Measurements from ENCODE around the gene FOCAD. TPM values are rescaled to one million over a fixed set of nuclear protein-coding genes. Genes with fewer than 3 reads are reported as not detected.
A peak's percentile ranks its signal among the peaks of the same experiment; 100 is the strongest.

The FOCAD gene
- total RNA-seq, 1 experiment from 2014 or later, result 43.3 TPM

- H3K79me2 ChIP-seq (ENCODE audit: insufficient read depth, low read length), result no peaks in the 10 kb centered on the region
- Mint-ChIP-seq H3K27ac (0 out of 7 replicates have a peak overlapping the region, but pooled peaks of 1 of the 3 experiments have one; percentile 5), H3K27me3 (ENCODE audit: low read depth) (no peaks in the 10 kb centered on the region), H3K4me1 (no peaks in the 10 kb centered on the region), H3K4me3 (no peak overlapping the region), H3K9me3 (peaks cover 4% of the 10 kb centered on the region in 2 experiments; a peak in 3 of 5 replicates), H3K36me3 (ENCODE audit: insufficient read depth in 1 of 3, low read depth in 3 of 3) (peaks cover 8 to 19% (median 11%) of the 10 kb centered on the region in 3 experiments; a peak in 4 of 7 replicates)
- H3K27ac ChIP-seq (ENCODE audit: insufficient read length, low read depth, low read length), result no peak overlapping the region
- no peak overlapping the region for H2BK20ac ChIP-seq (ENCODE audit: low read depth, low read length, poor library complexity, severe bottlenecking)
- WGBS (ENCODE audit: extremely low coverage, insufficient read length, low lambda C conversion rate), result no CpG with 5 or more reads among the region's 4 CpGs
- no peak overlapping the region for H2BK12ac ChIP-seq (ENCODE audit: insufficient read length, low read depth, low read length)
- H2BK120ac ChIP-seq (ENCODE audit: low read depth, low read length, poor library complexity, severe bottlenecking), result no peak overlapping the region
- no peak overlapping the region for H4K5ac ChIP-seq (ENCODE audit: insufficient read length, low read depth, low read length)
- H3K18ac ChIP-seq (ENCODE audit: insufficient read length, low read depth, low read length), result no peak overlapping the region
- no peak overlapping the region for H2AK5ac ChIP-seq (ENCODE audit: insufficient read length, low read length)
- H3K14ac ChIP-seq (ENCODE audit: insufficient read depth, low read length), result no peak overlapping the region
- no peak overlapping the region for H2AFZ ChIP-seq (ENCODE audit: low read length)
- H3K9ac ChIP-seq (ENCODE audit: extremely low read depth, insufficient read length, low read length), result no peak overlapping the region
- DNase-seq, result no peak
- no peak overlapping the region for H3K4ac ChIP-seq (ENCODE audit: low read depth, low read length)
- no peak overlapping the region for H3T11ph ChIP-seq (ENCODE audit: low read length)
- H4K8ac ChIP-seq (replicated peaks; ENCODE audit: insufficient read length, low read depth, low read length), result no peak overlapping the region
- no peak for TF ChIP-seq CTCF (conservative IDR thresholded peaks at IDR 0.05)
- H3K23me2 ChIP-seq (ENCODE audit: insufficient read length, low read depth, low read length, poor library complexity, severe bottlenecking), result no peaks in the 10 kb centered on the region
- H3K4me1 ChIP-seq (ENCODE audit: insufficient read depth, low read length), result no peaks in the 10 kb centered on the region
- H3K27me3 ChIP-seq (ENCODE audit: insufficient read depth, low read length), result no peaks in the 10 kb centered on the region
- no peak overlapping the region for H3K56ac ChIP-seq (ENCODE audit: insufficient read length, low read depth, low read length)
- H2BK5ac ChIP-seq (ENCODE audit: insufficient read length, low read length), result no peak overlapping the region
- H2BK15ac ChIP-seq (ENCODE audit: low read depth, low read length), result no peak overlapping the region
- no peaks in the 10 kb centered on the region for H3K79me1 ChIP-seq (ENCODE audit: insufficient read depth, low read depth, low read length, poor library complexity, severe bottlenecking)
- no peak overlapping the region for H3K4me2 ChIP-seq (ENCODE audit: insufficient read depth, insufficient read length, low read length)
- no peaks in the 10 kb centered on the region for H3K9me3 ChIP-seq (ENCODE audit: control insufficient read depth, low read depth, low read length)
- no peak overlapping the region for H4K91ac ChIP-seq (ENCODE audit: insufficient read length, low read depth, low read length)
- no peak overlapping the region for H3K23ac ChIP-seq (ENCODE audit: insufficient read length, low read depth, low read length)
- H4K20me1 ChIP-seq (ENCODE audit: control insufficient read depth, insufficient read depth, insufficient read length), result no peaks in the 10 kb centered on the region
These were observed 278.6 kb downstream of the FOCAD start for GRCh38 chr9:20962536-20963225.
